GM21717 (cell line): Measurements from ENCODE around the gene AGBL2.
A peak's percentile ranks its signal among the peaks of the same experiment; 100 is the strongest.
"Not testable (repeated sequence)": the region's sequence is repeated elsewhere in the genome, so short reads cannot be mapped to it uniquely, and the experiment has no call there.

ENCODE experiments used
- ATAC-seq: cut with Tn5 transposase; IDR thresholded peaks from one replicate; pipeline ENCODE4 v1.9.1; 2021; ENCODE audit warnings: mild to moderate bottlenecking, moderate library complexity; ENCODE audit not compliant: unreplicated experiment

The AGBL2 gene, protein sequence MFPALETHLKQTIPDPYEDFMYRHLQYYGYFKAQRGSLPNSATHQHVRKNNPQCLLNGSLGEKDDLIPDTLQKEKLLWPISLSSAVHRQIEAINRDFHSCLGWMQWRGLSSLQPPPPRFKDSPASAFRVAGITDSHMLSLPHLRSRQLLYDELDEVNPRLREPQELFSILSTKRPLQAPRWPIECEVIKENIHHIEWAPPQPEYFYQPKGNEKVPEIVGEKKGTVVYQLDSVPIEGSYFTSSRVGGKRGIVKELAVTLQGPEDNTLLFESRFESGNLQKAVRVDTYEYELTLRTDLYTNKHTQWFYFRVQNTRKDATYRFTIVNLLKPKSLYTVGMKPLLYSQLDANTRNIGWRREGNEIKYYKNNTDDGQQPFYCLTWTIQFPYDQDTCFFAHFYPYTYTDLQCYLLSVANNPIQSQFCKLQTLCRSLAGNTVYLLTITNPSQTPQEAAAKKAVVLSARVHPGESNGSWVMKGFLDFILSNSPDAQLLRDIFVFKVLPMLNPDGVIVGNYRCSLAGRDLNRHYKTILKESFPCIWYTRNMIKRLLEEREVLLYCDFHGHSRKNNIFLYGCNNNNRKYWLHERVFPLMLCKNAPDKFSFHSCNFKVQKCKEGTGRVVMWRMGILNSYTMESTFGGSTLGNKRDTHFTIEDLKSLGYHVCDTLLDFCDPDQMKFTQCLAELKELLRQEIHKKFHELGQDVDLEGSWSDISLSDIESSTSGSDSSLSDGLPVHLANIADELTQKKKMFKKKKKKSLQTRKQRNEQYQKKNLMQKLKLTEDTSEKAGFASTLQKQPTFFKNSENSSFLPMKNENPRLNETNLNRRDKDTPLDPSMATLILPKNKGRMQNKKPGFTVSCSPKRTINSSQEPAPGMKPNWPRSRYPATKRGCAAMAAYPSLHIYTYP

DNA sequence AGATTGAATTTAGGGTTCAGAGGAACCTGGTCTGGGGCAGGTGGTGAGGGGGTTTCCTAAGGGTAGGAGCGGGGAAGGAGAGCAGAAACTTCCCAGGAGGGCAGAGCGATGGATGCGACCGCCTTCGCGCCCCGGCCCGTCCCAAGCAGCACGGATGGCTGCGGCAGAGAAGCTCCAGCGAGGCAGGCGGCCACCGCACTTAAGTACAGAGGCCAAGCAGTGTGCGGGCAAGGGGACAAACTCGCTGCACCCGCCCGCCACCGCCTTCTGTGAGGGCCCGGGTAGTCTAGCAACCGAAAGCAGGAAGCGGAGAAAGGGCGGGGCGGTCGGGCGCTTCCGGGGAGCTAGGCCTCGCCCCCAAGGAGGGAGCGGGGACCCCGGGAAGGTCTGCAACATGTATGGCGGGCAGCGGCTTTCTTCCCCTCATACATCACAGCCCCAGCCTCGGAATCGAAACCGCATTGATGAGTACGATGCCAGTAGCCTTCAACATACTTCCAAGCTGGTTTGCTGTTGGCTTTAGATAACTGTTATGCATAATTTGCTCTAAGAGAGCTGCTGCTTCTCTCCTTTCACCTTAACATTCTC is at the start of gene AGBL2:
TSS of gene AGBL2 (minus strand) at position 288 of the 588 bp plus-strand sequence. CDS start 719 bp downstream, outside the sequence.
- peak; percentile 97 for ATAC-seq

DNA sequence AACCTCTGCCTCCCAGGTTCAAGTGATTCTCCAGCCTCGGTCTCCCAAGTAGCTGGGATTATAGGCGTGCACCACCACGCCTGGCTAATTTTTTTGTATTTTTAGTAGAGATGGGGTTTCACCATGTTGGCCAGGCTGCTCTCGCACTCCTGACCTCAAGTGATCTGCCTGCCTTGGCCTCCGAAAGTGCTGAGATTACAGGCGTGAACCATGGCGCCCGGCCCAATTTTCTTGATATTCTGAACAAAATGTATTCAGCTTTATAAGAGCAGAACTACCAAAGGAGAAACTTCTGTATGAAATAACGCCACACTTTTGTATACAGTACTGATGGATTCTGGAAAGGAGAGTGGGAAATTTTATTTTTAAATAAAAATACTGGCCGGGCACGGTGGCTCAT is 44.1 kb upstream of the AGBL2 start:
- ATAC-seq = not testable (repeated sequence)

DNA sequence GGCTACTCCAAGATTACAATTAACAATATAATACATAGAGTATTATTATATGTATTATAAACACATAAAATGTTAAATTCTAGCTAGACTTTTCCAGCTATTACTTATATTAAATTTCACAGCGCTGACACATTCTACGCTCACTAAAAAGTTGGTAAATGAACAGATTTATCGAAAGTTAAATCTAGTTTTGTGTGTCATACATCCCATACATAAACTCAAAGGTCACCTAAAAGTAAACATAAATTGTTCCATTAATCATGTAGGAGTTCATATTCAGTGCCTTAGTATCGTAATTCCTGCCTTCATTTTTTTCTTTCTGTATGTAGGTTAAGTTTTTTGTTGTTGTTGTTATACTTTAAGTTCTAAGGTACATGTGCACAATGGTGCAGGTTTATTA is 41.0 kb upstream of the AGBL2 start:
- no peak for ATAC-seq

DNA sequence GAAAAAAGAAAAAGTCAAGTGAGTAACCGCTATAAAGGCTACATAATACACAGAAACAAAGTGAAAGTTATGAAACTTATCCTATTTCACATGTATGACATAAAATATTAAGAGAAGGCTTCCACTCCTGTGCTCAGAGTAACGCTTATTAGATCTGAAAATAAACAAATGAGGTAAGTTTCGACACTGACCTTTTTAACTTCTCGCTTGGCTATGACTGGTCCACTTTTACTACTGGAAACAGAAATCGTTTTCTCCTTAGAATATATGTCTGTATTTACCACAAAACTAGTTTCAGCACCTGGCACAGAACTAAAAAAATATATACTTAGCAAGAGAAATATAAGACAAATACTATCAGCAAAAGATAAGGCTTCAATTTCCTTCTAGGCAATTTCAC is 35.6 kb upstream of the AGBL2 start:
- no peak for ATAC-seq

DNA sequence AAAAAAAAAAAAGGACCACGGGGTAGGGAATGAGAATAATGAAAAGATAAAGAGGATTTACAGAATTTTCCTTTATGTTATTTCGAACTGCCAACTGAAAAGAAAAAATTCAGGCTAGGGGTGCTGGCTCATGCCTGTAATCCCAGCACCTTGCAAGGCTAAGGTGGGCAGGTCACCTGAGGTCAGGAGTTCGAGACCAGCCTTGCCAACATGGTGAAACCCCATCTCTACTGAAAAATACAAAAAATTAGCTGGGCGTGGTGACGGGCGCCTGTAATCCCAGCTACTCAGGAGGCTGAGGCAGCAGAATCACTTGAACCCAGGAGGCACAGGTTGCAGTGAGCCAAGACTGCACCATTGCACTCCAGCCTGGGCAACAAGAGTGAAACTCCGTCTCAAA is 27.3 kb upstream of the AGBL2 start:
- not testable (repeated sequence) for ATAC-seq

DNA sequence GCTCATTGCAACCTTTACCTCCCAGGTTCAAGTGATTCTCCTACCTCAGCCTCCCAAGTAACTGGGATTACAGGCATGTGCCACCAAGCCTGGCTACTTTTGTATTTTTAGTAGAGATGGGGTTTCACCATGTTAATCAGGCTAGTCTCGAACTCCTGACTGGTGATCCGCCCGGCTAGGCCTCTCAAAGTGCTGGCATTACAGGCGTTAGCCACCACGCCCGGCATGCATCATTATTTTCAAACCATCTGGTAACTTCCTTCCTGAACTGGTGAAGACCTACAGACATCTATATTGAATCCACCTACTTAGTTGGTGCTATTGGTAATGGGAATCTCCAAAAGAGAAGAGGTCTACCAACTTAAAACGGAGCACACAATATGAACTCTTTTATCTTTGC is 22.6 kb upstream of the AGBL2 start:
- not testable (repeated sequence) for ATAC-seq

DNA sequence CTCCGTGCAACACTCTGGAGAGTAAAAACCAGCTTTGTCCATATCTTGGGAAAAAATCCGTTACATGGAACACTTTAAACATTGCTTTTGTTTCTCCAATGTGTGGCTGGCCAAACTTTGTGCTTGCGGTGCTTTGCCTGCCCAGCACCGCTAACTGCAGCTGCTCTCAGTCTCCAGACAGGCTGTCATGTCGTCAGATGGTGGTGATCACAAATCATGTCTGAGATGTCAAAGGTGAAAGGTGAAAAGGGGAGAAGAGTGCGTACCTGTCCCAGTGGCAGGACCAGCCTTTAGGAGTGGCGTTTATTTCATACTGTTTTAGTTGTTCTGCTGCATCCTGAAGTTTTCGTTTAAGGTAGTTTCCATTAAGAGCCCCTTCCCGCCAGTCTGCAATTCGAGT is 17.1 kb upstream of the AGBL2 start:
- ATAC-seq = no peak

DNA sequence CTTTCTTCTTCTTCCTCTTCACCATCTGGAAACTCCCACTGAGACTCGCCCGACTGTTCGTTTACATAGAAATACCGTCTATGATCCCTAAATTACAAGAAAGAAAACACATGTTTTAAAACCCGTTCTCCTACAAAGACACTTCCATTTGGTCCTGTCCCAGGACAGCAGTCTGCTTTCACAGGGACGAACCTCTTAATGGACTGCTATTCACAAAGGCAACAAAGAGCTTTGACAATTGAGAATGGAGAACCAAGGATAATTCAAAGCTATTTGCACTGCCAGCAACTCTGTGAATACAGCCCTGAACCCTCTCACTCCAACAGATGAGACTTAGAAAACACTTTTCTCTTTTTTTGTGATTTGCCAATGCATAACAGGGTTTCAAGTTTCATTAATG is 16.3 kb upstream of the AGBL2 start:
- ATAC-seq = no peak

DNA sequence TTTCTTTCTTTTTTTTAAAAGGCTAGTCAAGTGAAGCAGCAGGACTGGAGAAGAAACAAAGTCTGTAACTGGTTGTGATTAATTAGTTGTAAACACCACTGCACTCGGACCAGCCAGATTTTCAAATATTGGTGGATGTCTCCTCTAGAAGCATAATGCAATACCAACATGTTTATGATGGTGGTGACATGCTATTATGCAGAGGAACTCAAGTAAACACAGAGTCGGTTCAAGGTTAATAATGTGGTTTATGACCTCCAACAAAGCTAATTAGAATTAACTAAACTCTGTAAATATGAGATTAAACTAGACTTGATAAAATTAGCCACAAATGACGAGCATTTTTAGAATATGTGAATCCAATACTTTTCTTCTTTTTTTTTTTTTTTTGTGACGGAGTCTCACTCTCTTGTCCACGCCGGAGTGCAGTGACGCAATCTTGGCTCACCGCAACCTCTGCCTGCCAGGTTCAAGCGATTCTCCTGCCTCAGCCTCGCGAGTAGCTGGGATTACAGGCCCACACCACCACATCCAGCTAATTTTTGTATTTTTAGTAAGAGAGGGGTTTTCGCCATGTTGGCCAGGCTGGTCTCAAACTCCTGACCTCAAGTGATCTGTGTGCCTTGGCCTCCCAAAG is 11.8 kb upstream of the AGBL2 start:
- no peak for ATAC-seq

DNA sequence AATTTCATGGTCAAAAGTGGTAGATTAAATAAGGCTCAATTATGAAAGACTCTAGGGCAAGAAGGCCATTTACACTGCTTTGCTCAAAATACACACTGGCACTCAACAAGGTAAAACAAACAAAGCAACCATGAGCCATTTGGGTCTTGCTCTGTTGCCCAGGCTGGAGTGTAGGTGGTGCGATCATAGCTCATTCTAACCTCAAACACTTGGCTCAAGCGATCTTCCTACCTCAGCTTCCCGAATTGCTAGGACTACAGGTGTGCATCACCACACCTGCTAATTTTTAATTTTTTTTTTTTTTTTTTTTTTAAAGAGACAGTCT is 10.9 kb upstream of the AGBL2 start:
- ATAC-seq = no peak

DNA sequence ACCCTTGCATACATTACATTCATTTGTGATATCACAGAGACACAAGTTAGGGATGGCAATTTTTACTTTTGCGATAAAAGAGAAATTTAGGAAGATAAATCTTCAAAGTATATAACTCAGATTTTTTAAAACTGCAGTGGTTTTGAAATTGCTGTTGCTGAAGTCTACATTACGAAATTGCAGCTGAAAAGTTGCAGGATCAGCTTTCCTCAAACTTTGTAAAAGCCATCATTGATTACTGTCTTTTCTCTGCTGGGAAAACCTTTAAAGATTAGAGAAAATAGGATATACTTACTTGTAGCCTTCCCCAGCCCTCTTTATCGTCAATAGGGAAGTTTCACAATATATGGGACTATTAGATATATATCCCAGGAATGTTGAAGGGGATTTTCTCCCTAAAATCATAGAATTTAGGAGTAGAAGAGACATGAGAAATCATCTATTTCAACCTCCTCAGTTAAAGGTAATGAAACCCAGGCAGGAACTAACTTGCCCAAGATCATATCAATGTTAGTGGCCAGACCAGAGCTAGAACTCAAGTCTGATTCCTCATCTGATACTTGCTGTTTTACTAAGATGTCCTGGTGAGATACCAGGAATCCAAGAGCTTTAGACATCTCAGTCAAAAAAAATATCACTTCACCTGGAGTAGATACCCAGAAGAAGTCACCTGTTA is 10.4 kb upstream of the AGBL2 start:
- no peak for ATAC-seq

DNA sequence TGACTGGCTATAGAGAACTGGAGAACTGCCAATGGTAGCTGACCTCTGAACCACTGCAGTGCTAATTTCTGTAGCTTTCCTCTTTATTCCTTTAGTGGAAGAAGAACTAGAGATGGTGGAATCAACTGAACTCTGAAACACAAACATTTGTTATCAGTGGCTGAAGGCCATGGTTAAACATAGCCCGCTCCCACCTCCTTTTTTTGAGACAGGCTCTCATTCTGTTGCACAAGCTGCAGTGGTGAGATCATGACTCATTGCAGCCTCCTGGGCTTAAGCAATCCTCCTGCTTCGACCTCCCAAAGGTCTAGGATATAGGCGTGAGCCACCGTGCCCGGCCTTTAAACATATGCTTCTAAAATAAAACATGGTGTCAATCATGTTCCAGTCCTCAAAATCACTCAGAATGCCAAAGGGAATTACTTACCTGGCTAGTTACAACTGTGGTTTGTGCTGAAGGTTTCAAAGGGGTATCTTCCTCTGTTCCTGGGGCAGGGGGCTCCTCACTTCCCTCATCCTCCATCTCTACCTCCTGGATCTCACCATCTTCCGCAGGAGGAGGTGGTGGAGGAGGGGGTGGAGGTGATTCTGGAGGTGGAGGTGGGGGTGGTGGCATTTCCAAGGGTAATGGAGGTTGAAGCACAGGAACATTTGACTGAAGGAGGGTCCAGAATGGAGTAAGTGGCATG is 9.0 kb upstream of the AGBL2 start:
- no peak for ATAC-seq

DNA sequence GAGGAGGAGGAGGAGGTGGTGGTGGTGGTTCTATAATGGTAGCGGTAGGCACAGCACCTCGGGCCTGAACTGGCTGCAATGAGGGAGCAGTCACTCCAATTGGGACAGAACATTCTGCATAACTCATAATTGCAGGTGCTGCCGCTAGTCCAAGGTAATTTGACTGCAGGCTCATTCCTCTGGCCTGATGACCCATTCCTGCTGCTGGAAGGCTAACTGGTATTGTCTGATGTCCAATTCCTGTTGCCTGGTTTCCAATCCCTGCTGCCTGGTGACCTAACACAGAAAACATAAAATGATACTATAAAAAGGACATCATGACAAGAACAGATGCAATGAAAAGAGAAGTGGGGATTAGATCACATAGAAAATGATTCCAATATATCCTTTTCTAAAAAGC is 7.9 kb upstream of the AGBL2 start:
- no peak for ATAC-seq

DNA sequence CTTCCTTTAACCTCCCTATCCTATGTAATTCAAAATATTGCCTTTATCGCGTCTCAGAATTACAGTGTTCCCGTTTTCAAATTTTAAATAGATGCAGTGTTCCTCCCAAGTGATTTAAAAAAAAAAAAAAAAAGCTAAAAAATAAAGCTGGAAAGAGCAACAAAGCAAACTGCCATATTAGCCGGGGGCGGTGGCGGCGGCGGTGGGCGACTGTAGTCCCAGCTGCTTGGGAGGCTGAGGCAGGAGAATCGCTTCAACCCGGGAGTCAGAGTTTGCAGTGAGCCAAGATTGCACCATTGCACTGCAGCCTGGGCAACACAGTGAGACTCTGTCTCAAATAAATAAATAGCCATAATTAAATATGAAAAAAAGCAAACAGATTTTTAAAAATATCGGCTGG is 5.5 kb upstream of the AGBL2 start:
- ATAC-seq = no peak

DNA sequence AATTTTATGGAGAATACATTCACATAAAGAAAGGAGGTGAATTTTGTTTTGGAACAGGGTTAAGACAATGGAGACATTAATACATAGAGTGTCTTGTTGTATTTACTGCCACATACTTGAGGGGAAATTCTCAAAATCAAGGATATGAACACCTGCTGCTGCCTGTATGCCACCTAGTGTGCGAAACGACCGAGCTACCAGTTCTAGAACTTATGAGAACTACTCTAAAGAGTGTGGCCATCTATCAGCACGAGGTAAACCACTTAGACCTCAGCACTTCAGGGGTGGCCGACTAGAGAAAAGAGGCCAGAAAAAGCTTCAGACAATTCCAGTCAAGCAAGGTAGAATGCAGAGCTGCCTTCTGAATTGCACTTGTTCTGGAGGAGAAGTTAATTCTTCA is 1.5 kb upstream of the AGBL2 start:
- no peak for ATAC-seq

DNA sequence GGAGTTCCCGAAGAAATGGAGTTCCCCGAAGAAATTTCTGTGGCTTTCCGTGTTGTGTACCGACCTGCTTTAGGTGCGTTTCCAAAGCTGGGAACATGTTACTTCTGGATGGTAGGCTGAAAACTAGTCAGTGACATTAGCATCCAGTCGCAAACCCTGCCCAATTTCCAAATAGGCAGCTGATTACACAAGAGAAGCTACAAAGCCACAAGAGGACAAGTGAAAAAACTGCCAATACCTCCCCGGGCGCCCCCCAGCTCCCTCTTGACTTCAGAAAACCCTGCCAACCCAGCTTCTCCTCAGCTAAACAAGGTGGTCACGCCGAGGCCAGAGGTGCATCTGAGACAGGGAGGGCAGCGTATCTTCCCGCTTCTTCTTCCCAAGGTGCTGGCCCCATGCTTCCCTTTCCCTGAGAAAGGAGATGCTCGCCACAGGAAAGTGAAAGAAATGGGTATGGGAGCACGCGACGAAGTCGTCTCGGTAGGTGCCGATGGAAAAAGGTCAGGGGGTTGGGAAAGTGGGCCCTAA is 551 bp downstream of the AGBL2 start:
- ATAC-seq = no peak

DNA sequence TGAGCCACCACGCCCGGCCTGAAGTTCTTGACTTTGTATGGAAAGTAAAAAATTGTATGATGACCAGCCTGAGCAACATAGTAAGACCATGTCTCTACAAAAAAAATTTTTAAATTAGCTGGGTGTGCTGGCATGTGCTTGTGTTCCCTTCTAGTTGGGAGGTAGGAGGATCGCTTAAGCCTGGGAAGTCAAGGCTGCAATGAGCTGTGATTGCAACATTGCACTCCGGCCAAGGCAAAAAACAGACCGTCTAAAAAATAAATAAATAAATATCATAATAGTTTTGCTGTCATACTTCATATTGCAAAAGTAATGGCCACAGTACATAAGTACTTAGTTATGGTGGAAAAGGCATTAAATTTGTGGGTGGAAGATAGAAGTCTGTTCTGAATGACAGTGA is 3.4 kb downstream of the AGBL2 start:
- ATAC-seq = no peak

DNA sequence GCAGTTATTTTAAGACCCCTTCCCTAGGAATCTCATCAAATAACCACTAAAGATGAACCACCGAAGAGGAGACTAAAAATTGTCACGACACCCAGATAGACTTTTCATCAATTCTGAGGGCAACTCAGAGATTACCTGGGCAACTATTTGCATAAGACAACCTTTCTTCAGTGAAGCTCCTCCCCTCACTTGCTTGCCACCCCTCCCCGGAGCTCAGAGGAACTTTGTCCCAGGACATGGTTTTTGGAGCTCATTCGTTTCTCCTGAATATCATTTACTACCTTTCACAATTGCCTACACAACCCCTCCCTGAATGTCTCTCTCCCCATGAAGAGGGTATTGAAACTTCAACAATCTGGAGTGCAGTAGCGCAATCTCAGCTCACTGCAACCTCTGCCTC is 3.9 kb downstream of the AGBL2 start:
- ATAC-seq = no peak

DNA sequence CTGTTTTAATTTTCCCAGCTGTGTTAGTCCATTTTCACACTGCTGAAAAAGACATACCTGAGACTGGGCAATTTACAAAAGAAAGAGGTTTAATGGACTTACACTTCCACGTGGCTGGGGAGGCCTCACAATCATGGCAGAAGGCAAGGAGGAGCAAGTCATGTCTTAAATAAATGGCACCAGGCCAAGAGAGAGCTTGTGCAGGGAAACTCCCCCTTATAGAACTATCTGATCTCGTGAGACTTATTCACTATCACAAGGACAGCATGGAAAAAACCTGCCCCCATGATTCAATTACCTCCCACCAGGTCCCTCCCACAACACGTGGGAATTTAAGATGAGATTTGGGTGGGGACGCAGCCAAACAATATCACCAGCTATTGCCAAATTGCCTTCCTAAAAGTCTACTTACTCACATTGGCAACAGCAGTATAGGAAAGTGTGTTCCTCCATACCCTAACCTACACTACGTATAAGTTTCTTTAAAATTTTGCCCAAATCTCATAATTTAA is 7.8 kb downstream of the AGBL2 start:
- not testable (repeated sequence) for ATAC-seq

DNA sequence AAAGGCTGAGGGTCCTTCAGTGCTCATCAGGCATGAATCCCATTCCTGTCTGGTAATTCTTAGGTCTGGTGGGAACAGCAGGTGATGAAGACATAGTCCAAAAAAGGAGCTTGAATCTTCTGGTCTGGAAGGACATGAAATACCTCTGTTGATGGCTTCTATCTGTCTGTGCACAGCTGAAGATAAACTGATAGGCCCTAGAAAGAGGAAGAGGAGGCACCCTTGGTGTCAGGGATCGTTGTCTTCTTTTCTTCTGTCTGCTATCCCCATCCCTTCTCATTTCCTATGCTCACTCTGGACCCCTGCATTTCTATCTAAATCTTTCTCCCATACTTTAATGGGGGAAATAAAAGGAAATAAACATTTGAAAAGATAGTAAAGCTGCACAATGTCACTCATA is 9.4 kb downstream of the AGBL2 start:
- no peak for ATAC-seq
